Liver (tissue), 9 donors: ENCODE data around the gene LRRC72. TPM values are rescaled to one million over a fixed set of nuclear protein-coding genes. Genes with fewer than 3 reads are reported as not detected.
"Not testable (repeated sequence)": the region's sequence is repeated elsewhere in the genome, so short reads cannot be mapped to it uniquely, and the experiment has no call there.

Experiments used
- DNase-seq: peaks from one replicate; pipeline ENCODE4 v3.0.0-alpha.2; 2017; ENCODE audit warnings: low spot score
- H3K27ac ChIP-seq, 2 donors: one replicate each; pipeline ENCODE4 v1.7.0; 2013; ENCODE audit warnings: inconsistent platforms in 2 of 2, low read length in 2 of 2, control low read depth in 1 of 2, low read depth in 1 of 2, mild to moderate bottlenecking in 1 of 2
- H3K27me3 ChIP-seq, 4 donors: one replicate each; pipeline versions ENCODE4 v1.6.1 to v1.7.0; 2013; ENCODE audit warnings: low read length in 3 of 4, inconsistent platforms in 1 of 4, mild to moderate bottlenecking in 1 of 4, moderate library complexity in 1 of 4; ENCODE audit not compliant: control insufficient read depth in 4 of 4, insufficient read depth in 4 of 4
- H3K36me3 ChIP-seq, 4 donors: one replicate each; pipeline versions ENCODE4 v1.6.1 to v1.7.0; 2013; ENCODE audit warnings: low read length in 3 of 4, mild to moderate bottlenecking in 3 of 4, low read depth in 1 of 4, moderate library complexity in 1 of 4; ENCODE audit not compliant: control insufficient read depth in 4 of 4, insufficient read depth in 3 of 4
- H3K4me1 ChIP-seq, 4 donors: one replicate each; pipeline versions ENCODE4 v1.6.1 to v1.7.0; 2013; ENCODE audit warnings: low read length in 3 of 4, mild to moderate bottlenecking in 3 of 4, moderate library complexity in 1 of 4; ENCODE audit not compliant: control insufficient read depth in 4 of 4, insufficient read depth in 4 of 4
- H3K4me3 ChIP-seq, 3 donors: one replicate each; pipeline versions ENCODE4 v1.6.1 to v1.7.0; 2013; ENCODE audit warnings: low read length in 3 of 3, control low read depth in 1 of 3, low read depth in 1 of 3, mild to moderate bottlenecking in 1 of 3
- H3K9ac ChIP-seq, 2 donors: one replicate each; pipeline ENCODE4 v1.7.0; 2013; ENCODE audit warnings: low read length in 2 of 2, mild to moderate bottlenecking in 2 of 2, moderate library complexity in 2 of 2, control low read depth in 1 of 2, low read depth in 1 of 2
- H3K9me3 ChIP-seq, 4 donors: one replicate each; pipeline versions ENCODE4 v1.6.1 to v1.7.0; 2013; ENCODE audit warnings: low read length in 3 of 4; ENCODE audit not compliant: control insufficient read depth in 4 of 4
- EGR1 ChIP-seq, 2 donors: IDR thresholded peaks; 2 replicates each; pipeline ENCODE4 v1.6.1; 2016 to 2018; ENCODE audit warnings: antibody characterized with exemption in 2 of 2, low read depth in 2 of 2
- FOXA1 ChIP-seq: IDR thresholded peaks from 2 replicates; pipeline ENCODE4 v1.6.1; 2016; ENCODE audit warnings: antibody characterized with exemption
- FOXA2 ChIP-seq: IDR thresholded peaks from 2 replicates; pipeline ENCODE4 v1.6.1; 2016; ENCODE audit warnings: antibody characterized with exemption
- GABPA ChIP-seq, 2 donors: IDR thresholded peaks in 1 of 2; conservative IDR thresholded peaks in 1 of 2; 2 replicates each; pipeline ENCODE4 v1.6.1; 2016; ENCODE audit warnings: antibody characterized with exemption in 2 of 2, mild to moderate bottlenecking in 1 of 2, moderate library complexity in 1 of 2
- HNF4A ChIP-seq, 2 donors: conservative IDR thresholded peaks; 2 replicates each; pipeline ENCODE4 v1.6.1; 2016; ENCODE audit warnings: antibody characterized with exemption in 2 of 2, mild to moderate bottlenecking in 2 of 2
- JUND ChIP-seq, 2 donors: IDR thresholded peaks; 2 replicates each; pipeline ENCODE4 v1.6.1; 2016; ENCODE audit warnings: antibody characterized with exemption in 2 of 2
- RAD21 ChIP-seq, 2 donors: IDR thresholded peaks; 2 replicates each; pipeline ENCODE4 v1.6.1; 2016; ENCODE audit warnings: antibody characterized with exemption in 2 of 2, mild to moderate bottlenecking in 2 of 2
- RXRA ChIP-seq, 2 donors: IDR thresholded peaks; 2 replicates each; pipeline ENCODE4 v1.6.1; 2017 to 2018; ENCODE audit warnings: antibody characterized with exemption in 2 of 2, mild to moderate bottlenecking in 1 of 2
- TAF1 ChIP-seq: conservative IDR thresholded peaks from 2 replicates; pipeline ENCODE4 v1.6.1; 2016; ENCODE audit warnings: antibody characterized with exemption, mild to moderate bottlenecking
- WGBS: extraction: QIAGEN DNeasy Blood & Tissue Kit; methylation state at CpG from one replicate; pipeline ENCODE4 v1.1.7; 2013; 5-methylcytosine and 5-hydroxymethylcytosine counted together
- polyA plus RNA-seq, 2 donors: library from polyadenylated mRNA; stranded (reverse) in 1 of 2; unstranded in 1 of 2; fragments of 200-250 nt in 1 of 2; fragments of >200 nt in 1 of 2; fragmentation: Nextera tagmentation in 1 of 2; extraction: Ambion mirVana in 1 of 2; gene quantifications; one replicate each; pipeline versions ENCODE4 v1.2.1 to v1.2.3, GENCODE V29; 2013 to 2015
- total RNA-seq, 2 donors: library from RNA; depleted of rRNA; stranded (reverse); fragments of >200 nt; gene quantifications; one replicate each; pipeline ENCODE4 v1.2.3, GENCODE V29; 2014
- TF ChIP-seq, protein P1 (sequence below): IDR thresholded peaks from 2 replicates; pipeline ENCODE4 v1.6.1; 2016; ENCODE audit warnings: antibody characterized with exemption
- TF ChIP-seq, protein P2 (sequence below): IDR thresholded peaks from 2 replicates; pipeline ENCODE4 v1.6.1; 2016; ENCODE audit warnings: antibody characterized with exemption, mild to moderate bottlenecking
- TF ChIP-seq, protein P3 (sequence below): fragments of 150-350 bp; IDR thresholded peaks from 2 replicates; pipeline ENCODE4 v1.5.1; 2017; ENCODE audit warnings: improper control_type of control experiment, low read depth, low read length; ENCODE audit not compliant: missing input control
- donor health status: healthy.
- donor health status: healthy.
- donor health status: healthy.
- donor health status: healthy.
- donor health status: healthy.

Gene LRRC72
- total and polyA plus RNA-seq, 4 donors, result not detected

DNA sequence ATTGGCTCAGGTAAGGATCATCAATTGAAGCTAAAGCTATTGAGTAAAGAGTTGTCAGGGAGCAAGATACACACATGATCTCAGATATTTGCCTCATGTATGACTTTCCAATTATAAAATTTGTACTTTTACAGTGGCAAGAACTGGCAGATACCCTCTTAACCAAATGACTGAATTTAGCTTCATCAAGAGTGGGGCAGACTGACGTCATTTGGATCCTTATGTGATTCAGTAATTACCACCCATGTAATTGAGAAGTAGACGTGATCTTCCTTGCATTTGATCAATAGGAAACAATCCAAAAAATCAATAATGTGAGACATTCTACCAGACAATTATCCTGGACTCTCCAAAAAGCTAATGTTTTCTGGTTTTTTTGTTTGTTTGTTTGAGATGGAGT is 8.9 kb downstream of the LRRC72 start:
- WGBS, result 66% methylated on average over 2 of the region's 2 CpGs
- Histone ChIP-seq H3K27ac (no peak overlapping the region), H3K36me3 (no peaks in the 10 kb centered on the region), H3K9ac (no peak overlapping the region), H3K27me3 (no peaks in the 10 kb centered on the region), H3K9me3 (no peaks in the 10 kb centered on the region), H3K4me3 (no peak overlapping the region), H3K4me1 (no peaks in the 10 kb centered on the region)
- no peak for DNase-seq
- TF ChIP-seq FOXA1 (no peak), GABPA (IDR thresholded peaks at IDR 0.05 in 1 of 2, conservative IDR thresholded peaks at IDR 0.05 in 1 of 2) (no peak), HNF4A (conservative IDR thresholded peaks at IDR 0.05) (no peak), EGR1 (IDR thresholded peaks at IDR 0.05; ENCODE audit: low read depth in 2 of 2) (no peak), RXRA (IDR thresholded peaks at IDR 0.05) (no peak), RAD21 (IDR thresholded peaks at IDR 0.05) (no peak), FOXA2 (no peak), JUND (IDR thresholded peaks at IDR 0.05) (no peak), TAF1 (no peak)
- TF ChIP-seq, protein P1, sequence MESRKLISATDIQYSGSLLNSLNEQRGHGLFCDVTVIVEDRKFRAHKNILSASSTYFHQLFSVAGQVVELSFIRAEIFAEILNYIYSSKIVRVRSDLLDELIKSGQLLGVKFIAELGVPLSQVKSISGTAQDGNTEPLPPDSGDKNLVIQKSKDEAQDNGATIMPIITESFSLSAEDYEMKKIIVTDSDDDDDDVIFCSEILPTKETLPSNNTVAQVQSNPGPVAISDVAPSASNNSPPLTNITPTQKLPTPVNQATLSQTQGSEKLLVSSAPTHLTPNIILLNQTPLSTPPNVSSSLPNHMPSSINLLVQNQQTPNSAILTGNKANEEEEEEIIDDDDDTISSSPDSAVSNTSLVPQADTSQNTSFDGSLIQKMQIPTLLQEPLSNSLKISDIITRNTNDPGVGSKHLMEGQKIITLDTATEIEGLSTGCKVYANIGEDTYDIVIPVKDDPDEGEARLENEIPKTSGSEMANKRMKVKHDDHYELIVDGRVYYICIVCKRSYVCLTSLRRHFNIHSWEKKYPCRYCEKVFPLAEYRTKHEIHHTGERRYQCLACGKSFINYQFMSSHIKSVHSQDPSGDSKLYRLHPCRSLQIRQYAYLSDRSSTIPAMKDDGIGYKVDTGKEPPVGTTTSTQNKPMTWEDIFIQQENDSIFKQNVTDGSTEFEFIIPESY, result no peak
- TF ChIP-seq, protein P2, sequence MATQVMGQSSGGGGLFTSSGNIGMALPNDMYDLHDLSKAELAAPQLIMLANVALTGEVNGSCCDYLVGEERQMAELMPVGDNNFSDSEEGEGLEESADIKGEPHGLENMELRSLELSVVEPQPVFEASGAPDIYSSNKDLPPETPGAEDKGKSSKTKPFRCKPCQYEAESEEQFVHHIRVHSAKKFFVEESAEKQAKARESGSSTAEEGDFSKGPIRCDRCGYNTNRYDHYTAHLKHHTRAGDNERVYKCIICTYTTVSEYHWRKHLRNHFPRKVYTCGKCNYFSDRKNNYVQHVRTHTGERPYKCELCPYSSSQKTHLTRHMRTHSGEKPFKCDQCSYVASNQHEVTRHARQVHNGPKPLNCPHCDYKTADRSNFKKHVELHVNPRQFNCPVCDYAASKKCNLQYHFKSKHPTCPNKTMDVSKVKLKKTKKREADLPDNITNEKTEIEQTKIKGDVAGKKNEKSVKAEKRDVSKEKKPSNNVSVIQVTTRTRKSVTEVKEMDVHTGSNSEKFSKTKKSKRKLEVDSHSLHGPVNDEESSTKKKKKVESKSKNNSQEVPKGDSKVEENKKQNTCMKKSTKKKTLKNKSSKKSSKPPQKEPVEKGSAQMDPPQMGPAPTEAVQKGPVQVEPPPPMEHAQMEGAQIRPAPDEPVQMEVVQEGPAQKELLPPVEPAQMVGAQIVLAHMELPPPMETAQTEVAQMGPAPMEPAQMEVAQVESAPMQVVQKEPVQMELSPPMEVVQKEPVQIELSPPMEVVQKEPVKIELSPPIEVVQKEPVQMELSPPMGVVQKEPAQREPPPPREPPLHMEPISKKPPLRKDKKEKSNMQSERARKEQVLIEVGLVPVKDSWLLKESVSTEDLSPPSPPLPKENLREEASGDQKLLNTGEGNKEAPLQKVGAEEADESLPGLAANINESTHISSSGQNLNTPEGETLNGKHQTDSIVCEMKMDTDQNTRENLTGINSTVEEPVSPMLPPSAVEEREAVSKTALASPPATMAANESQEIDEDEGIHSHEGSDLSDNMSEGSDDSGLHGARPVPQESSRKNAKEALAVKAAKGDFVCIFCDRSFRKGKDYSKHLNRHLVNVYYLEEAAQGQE, result no peak
- TF ChIP-seq, protein P3, sequence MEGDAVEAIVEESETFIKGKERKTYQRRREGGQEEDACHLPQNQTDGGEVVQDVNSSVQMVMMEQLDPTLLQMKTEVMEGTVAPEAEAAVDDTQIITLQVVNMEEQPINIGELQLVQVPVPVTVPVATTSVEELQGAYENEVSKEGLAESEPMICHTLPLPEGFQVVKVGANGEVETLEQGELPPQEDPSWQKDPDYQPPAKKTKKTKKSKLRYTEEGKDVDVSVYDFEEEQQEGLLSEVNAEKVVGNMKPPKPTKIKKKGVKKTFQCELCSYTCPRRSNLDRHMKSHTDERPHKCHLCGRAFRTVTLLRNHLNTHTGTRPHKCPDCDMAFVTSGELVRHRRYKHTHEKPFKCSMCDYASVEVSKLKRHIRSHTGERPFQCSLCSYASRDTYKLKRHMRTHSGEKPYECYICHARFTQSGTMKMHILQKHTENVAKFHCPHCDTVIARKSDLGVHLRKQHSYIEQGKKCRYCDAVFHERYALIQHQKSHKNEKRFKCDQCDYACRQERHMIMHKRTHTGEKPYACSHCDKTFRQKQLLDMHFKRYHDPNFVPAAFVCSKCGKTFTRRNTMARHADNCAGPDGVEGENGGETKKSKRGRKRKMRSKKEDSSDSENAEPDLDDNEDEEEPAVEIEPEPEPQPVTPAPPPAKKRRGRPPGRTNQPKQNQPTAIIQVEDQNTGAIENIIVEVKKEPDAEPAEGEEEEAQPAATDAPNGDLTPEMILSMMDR, result no peak

- not testable (repeated sequence) for H3K4me1 ChIP-seq, H3K27me3 ChIP-seq, DNase-seq, H3K36me3 ChIP-seq, H3K4me3 ChIP-seq, H3K27ac ChIP-seq, H3K9me3 ChIP-seq, H3K9ac ChIP-seq
- WGBS, result over 99% methylated on average over 2 of the region's 2 CpGs
These were observed 13.9 kb downstream of the LRRC72 start for GRCh38 chr7:16540559-16540958.
